HUES48 (cell line): ENCODE data around the gene PROB1.
"Not testable (repeated sequence)": the region's sequence is repeated elsewhere in the genome, so short reads cannot be mapped to it uniquely, and the experiment has no call there.

Experiments
- H3K27ac ChIP-seq: one replicate; pipeline ENCODE4 v1.7.0; 2013; ENCODE audit warnings: low read depth, low read length, inconsistent platforms
- H3K27me3 ChIP-seq: 2 replicates; pipeline ENCODE4 v1.6.1; 2013; ENCODE audit warnings: mild to moderate bottlenecking, low read length; ENCODE audit not compliant: control insufficient read depth, insufficient read depth
- H3K36me3 ChIP-seq: 2 replicates; pipeline ENCODE4 v1.6.1; 2013; ENCODE audit warnings: low read length; ENCODE audit not compliant: control insufficient read depth, insufficient read depth
- H3K4me1 ChIP-seq: 2 replicates; pipeline ENCODE4 v1.6.1; 2013; ENCODE audit warnings: mild to moderate bottlenecking, low read length; ENCODE audit not compliant: control insufficient read depth, insufficient read depth
- H3K4me3 ChIP-seq: 2 replicates; pipeline ENCODE4 v1.5.1; 2013; ENCODE audit warnings: mild to moderate bottlenecking, low read depth, low read length
- H3K9ac ChIP-seq: 2 replicates; pipeline ENCODE4 v1.6.1; 2013; ENCODE audit warnings: mild to moderate bottlenecking, low read depth, low read length, moderate library complexity
- H3K9me3 ChIP-seq: 2 replicates; pipeline ENCODE4 v1.6.1; 2013; ENCODE audit warnings: low read length; ENCODE audit not compliant: control insufficient read depth, insufficient read depth

PROB1 gene

GRCh38 chr5:139374909-139375308, 20.0 kb downstream of the PROB1 start:
- H3K9me3 ChIP-seq = no peaks in the 10 kb centered on the region
- H3K9ac ChIP-seq = no peak overlapping the region
- H3K36me3 ChIP-seq = peaks cover 15% of the 10 kb centered on the region
- no peak overlapping the region for H3K4me3 ChIP-seq
- H3K4me1 ChIP-seq = peaks cover 5% of the 10 kb centered on the region; the same call in 1 of the 2 replicates
- no peaks in the 10 kb centered on the region for H3K27me3 ChIP-seq
- H3K27ac ChIP-seq = no peak overlapping the region

- peaks cover 42% of the 10 kb centered on the region for H3K36me3 ChIP-seq
- no peak overlapping the region for H3K9ac ChIP-seq
- no peaks in the 10 kb centered on the region for H3K27me3 ChIP-seq
- H3K4me1 ChIP-seq = no peaks in the 10 kb centered on the region
- no peak overlapping the region for H3K4me3 ChIP-seq
- H3K9me3 ChIP-seq = no peaks in the 10 kb centered on the region
- H3K27ac ChIP-seq = no peak overlapping the region
These were observed 23.1 kb downstream of the PROB1 start for GRCh38 chr5:139371482-139372435.

GRCh38 chr5:139369181-139369580, 25.7 kb downstream of the PROB1 start:
- H3K4me3 ChIP-seq = no peak overlapping the region
- H3K27ac ChIP-seq = no peak overlapping the region
- H3K36me3 ChIP-seq = peaks cover 63% of the 10 kb centered on the region
- H3K4me1 ChIP-seq = no peaks in the 10 kb centered on the region
- no peaks in the 10 kb centered on the region for H3K9me3 ChIP-seq
- H3K27me3 ChIP-seq = no peaks in the 10 kb centered on the region
- no peak overlapping the region for H3K9ac ChIP-seq

GRCh38 chr5:139368613-139369012, 26.3 kb downstream of the PROB1 start:
- Histone ChIP-seq H3K9me3 (no peaks in the 10 kb centered on the region), H3K27ac (no peak overlapping the region), H3K4me3 (no peak overlapping the region), H3K27me3 (no peaks in the 10 kb centered on the region), H3K4me1 (no peaks in the 10 kb centered on the region), H3K9ac (no peak overlapping the region), H3K36me3 (peaks cover 69% of the 10 kb centered on the region)

- Histone ChIP-seq H3K27me3 (no peaks in the 10 kb centered on the region), H3K36me3 (peaks cover 57% of the 10 kb centered on the region), H3K4me3 (no peak overlapping the region), H3K9ac (no peak overlapping the region), H3K4me1 (no peaks in the 10 kb centered on the region), H3K9me3 (no peaks in the 10 kb centered on the region), H3K27ac (no peak overlapping the region)
These were observed 30.4 kb downstream of the PROB1 start for GRCh38 chr5:139364466-139364865.

GRCh38 chr5:139363937-139364336, 31.0 kb downstream of the PROB1 start:
- Histone ChIP-seq H3K27me3 (no peaks in the 10 kb centered on the region), H3K27ac (no peak overlapping the region), H3K9ac (no peak overlapping the region), H3K4me3 (no peak overlapping the region), H3K36me3 (peaks cover 52% of the 10 kb centered on the region), H3K4me1 (no peaks in the 10 kb centered on the region), H3K9me3 (no peaks in the 10 kb centered on the region)

GRCh38 chr5:139361835-139362429, 33.0 kb downstream of the PROB1 start:
- Histone ChIP-seq H3K27ac (no peak overlapping the region), H3K36me3 (peaks cover 42% of the 10 kb centered on the region), H3K4me3 (no peak overlapping the region), H3K9ac (no peak overlapping the region), H3K27me3 (no peaks in the 10 kb centered on the region), H3K4me1 (no peaks in the 10 kb centered on the region), H3K9me3 (no peaks in the 10 kb centered on the region)

GRCh38 chr5:139360384-139360783, 34.5 kb downstream of the PROB1 start:
- H3K27ac ChIP-seq = no peak overlapping the region
- H3K9me3 ChIP-seq = no peaks in the 10 kb centered on the region
- H3K4me1 ChIP-seq = no peaks in the 10 kb centered on the region
- no peak overlapping the region for H3K4me3 ChIP-seq
- H3K27me3 ChIP-seq = no peaks in the 10 kb centered on the region
- H3K36me3 ChIP-seq = peaks cover 29% of the 10 kb centered on the region
- H3K9ac ChIP-seq = no peak overlapping the region

GRCh38 chr5:139358064-139358463, 36.8 kb downstream of the PROB1 start:
- peaks cover 21% of the 10 kb centered on the region for H3K36me3 ChIP-seq

GRCh38 chr5:139355900-139356299, 39.0 kb downstream of the PROB1 start:
- not testable (repeated sequence) for H3K9me3 ChIP-seq, H3K4me3 ChIP-seq, H3K9ac ChIP-seq, H3K27me3 ChIP-seq, H3K4me1 ChIP-seq, H3K27ac ChIP-seq
- peaks cover 28% of the 10 kb centered on the region for H3K36me3 ChIP-seq

More at GRCh38 chr5:139358064-139358463, 36.8 kb downstream of the PROB1 start:
- Histone ChIP-seq H3K9ac (no peak overlapping the region), H3K4me3 (no peak overlapping the region), H3K4me1 (no peaks in the 10 kb centered on the region), H3K9me3 (no peaks in the 10 kb centered on the region), H3K27ac (no peak overlapping the region), H3K27me3 (no peaks in the 10 kb centered on the region)

- no peak overlapping the region for H3K27ac ChIP-seq
- no peak overlapping the region for H3K9ac ChIP-seq
- H3K9me3 ChIP-seq = no peaks in the 10 kb centered on the region
- no peak overlapping the region for H3K4me3 ChIP-seq
- H3K4me1 ChIP-seq = no peaks in the 10 kb centered on the region
- peaks cover 28% of the 10 kb centered on the region for H3K36me3 ChIP-seq
- no peaks in the 10 kb centered on the region for H3K27me3 ChIP-seq
These were observed 40.7 kb downstream of the PROB1 start for GRCh38 chr5:139354186-139354585.
